Mucosa of descending colon (tissue), 3 donors: Measurements from ENCODE around the gene MPC1. TPM values are rescaled to one million over a fixed set of nuclear protein-coding genes. Genes with fewer than 3 reads are reported as not detected.
A peak's percentile ranks its signal among the peaks of the same experiment; 100 is the strongest.
"Not testable (repeated sequence)": the region's sequence is repeated elsewhere in the genome, so short reads cannot be mapped to it uniquely, and the experiment has no call there.

Experiments
- ATAC-seq: fragments of 200-7000 bp; cut with Tn5 transposase; one replicate; pipeline ENCODE4 v1.9.1; 2020; ENCODE audit warnings: mild to moderate bottlenecking, moderate library complexity
- DNase-seq, 3 donors: peaks; one replicate each; pipeline ENCODE4 v3.0.0-alpha.2; 2020
- H3K36me3 ChIP-seq: fragments of 200-600 bp; one replicate; pipeline ENCODE4 v1.8.0; 2021; ENCODE audit warnings: low read depth, mild to moderate bottlenecking
- H3K4me1 ChIP-seq: fragments of 200-600 bp; one replicate; pipeline ENCODE4 v1.8.0; 2021; ENCODE audit warnings: low read depth, mild to moderate bottlenecking
- H3K4me3 ChIP-seq: fragments of 200-600 bp; one replicate; pipeline ENCODE4 v1.8.0; 2021; ENCODE audit warnings: mild to moderate bottlenecking
- H3K9me3 ChIP-seq: fragments of 200-600 bp; one replicate; pipeline ENCODE4 v1.8.0; 2021; ENCODE audit warnings: mild to moderate bottlenecking
- CTCF ChIP-seq: fragments of 200-600 bp; IDR thresholded peaks from one replicate; pipeline ENCODE4 v1.8.0; 2022; ENCODE audit warnings: antibody characterized with exemption, mild to moderate bottlenecking
- intact Hi-C, 2 donors: fragments of 100-400 bp; cut with DNase I in 1 of 2; cut with micrococcal nuclease in 1 of 2; formaldehyde crosslinking; loops; one replicate each; pipeline versions ENCODE4 v1.11.0 to v1.11.1; 2022; cut with DNase I, micrococcal nuclease
- total RNA-seq, 3 donors: library from RNA; stranded (reverse); fragmentation: NEBNext Ultra II Directional in 2 of 3; extraction: Animal tissue kit (Norgen Biotek cat#: 25700) in 2 of 3; gene quantifications; one replicate each; pipeline versions ENCODE4 v1.2.1 to v1.2.4, GENCODE V29; 2021 to 2023
- donor health status: DM: no; HTN: no; CAD: no; lungs with moderate emphysema.
- donor health status: DM: no; HTN: no; CAD: no.
- donor health status: DM: no; HTN: yes; CAD: no.

The MPC1 gene
- total RNA-seq, 3 donors from 2014 or later, result 75.0 to 139 (median 117) TPM

GRCh38 chr6:166389119-166389518 lies 6.4 kb upstream of the MPC1 start:
- ATAC-seq (no peak), DNase-seq (no peak)
- no peaks in the 10 kb centered on the region for H3K4me1 ChIP-seq
- no peak for TF ChIP-seq CTCF
- no peak overlapping the region for H3K4me3 ChIP-seq
- H3K36me3 ChIP-seq, result no peaks in the 10 kb centered on the region
- intact Hi-C loops, result loop anchor here in 1 of 2 donors (10.0 kb wide), 1 partner anchor 54 kb away; no protein-coding TSS in a partner anchor
- H3K9me3 ChIP-seq, result no peaks in the 10 kb centered on the region

GRCh38 chr6:166388290-166389004 lies 5.7 kb upstream of the MPC1 start:
- TF ChIP-seq CTCF, result no peak
- Histone ChIP-seq H3K4me3 (no peak overlapping the region), H3K4me1 (no peaks in the 10 kb centered on the region), H3K36me3 (no peaks in the 10 kb centered on the region), H3K9me3 (no peaks in the 10 kb centered on the region)
- no peak for ATAC-seq
- intact Hi-C loops, result loop anchor here in 1 of 2 donors (10.0 kb wide), 1 partner anchor 54 kb away; no protein-coding TSS in a partner anchor
- DNase-seq, result no peak

GRCh38 chr6:166387642-166388289 lies 5.0 kb upstream of the MPC1 start:
- no peaks in the 10 kb centered on the region for H3K9me3 ChIP-seq
- no peak for TF ChIP-seq CTCF
- no peak overlapping the region for H3K4me3 ChIP-seq
- no peaks in the 10 kb centered on the region for H3K4me1 ChIP-seq
- no peak for DNase-seq
- ATAC-seq, result no peak
- intact Hi-C loops, result loop anchor here in 1 of 2 donors (10.0 kb wide), 1 partner anchor 53 kb away; no protein-coding TSS in a partner anchor
- no peaks in the 10 kb centered on the region for H3K36me3 ChIP-seq

GRCh38 chr6:166387098-166387497 lies 4.4 kb upstream of the MPC1 start:
- H3K9me3 ChIP-seq, H3K36me3 ChIP-seq, DNase-seq, H3K4me3 ChIP-seq, H3K4me1 ChIP-seq, ATAC-seq: not testable (repeated sequence)
- intact Hi-C loops, result loop anchor here in 1 of 2 donors (10.0 kb wide), 1 partner anchor 52 kb away; no protein-coding TSS in a partner anchor

- intact Hi-C loops, result loop anchor here in 1 of 2 donors (10.0 kb wide), 1 partner anchor 51 kb away; no protein-coding TSS in a partner anchor
- H3K4me1 ChIP-seq, result no peaks in the 10 kb centered on the region
- no peak for TF ChIP-seq CTCF
- DNase-seq (no peak), ATAC-seq (no peak)
- H3K4me3 ChIP-seq, result no peak overlapping the region
- H3K36me3 ChIP-seq, result no peaks in the 10 kb centered on the region
- H3K9me3 ChIP-seq, result no peaks in the 10 kb centered on the region
Observed at GRCh38 chr6:166386111-166386510, 3.4 kb upstream of the MPC1 start.

GRCh38 chr6:166383802-166384363 lies 1.1 kb upstream of the MPC1 start:
- H3K4me1 ChIP-seq, H3K36me3 ChIP-seq, ATAC-seq, H3K9me3 ChIP-seq: not testable (repeated sequence)
- H3K4me3 ChIP-seq, result peak overlapping the region; percentile 92
- intact Hi-C loops, result loop anchor here in 1 of 2 donors (10.0 kb wide), 1 partner anchor 49 kb away; no protein-coding TSS in a partner anchor
- peak in 2 of 3 donors; percentile 69 to 76 for DNase-seq
